HEK293 (cell line): ENCODE measurements around the gene ZFPL1.

ENCODE experiments used
- KLF10 ChIP-seq: fragments of 450-650 bp; IDR thresholded peaks from 2 replicates; pipeline ENCODE4 v1.5.1; 2018; ENCODE audit warnings: missing biosample characterization, mild to moderate bottlenecking, missing genetic modification characterization
- MEIS1 ChIP-seq: sonication (generic); formaldehyde crosslinking; IDR thresholded peaks from 2 replicates; pipeline ENCODE4 v1.8.1; 2022; ENCODE audit warnings: missing genetic modification reagents, mild to moderate bottlenecking, borderline replicate concordance
- PRDM1 ChIP-seq: fragments of 450-650 bp; formaldehyde crosslinking; IDR thresholded peaks from 2 replicates; pipeline ENCODE4; 2016; ENCODE audit warnings: missing biosample characterization, missing genetic modification characterization
- SETDB1 ChIP-seq: IDR thresholded peaks from one replicate; pipeline ENCODE4 v1.6.1; 2017; ENCODE audit warnings: mild to moderate bottlenecking, low read length, moderate library complexity, mixed read lengths; ENCODE audit not compliant: insufficient read length
- ZBTB20 ChIP-seq: fragments of 450-650 bp; formaldehyde crosslinking; IDR thresholded peaks from 2 replicates; pipeline ENCODE4 v1.5.1; 2016; ENCODE audit warnings: missing biosample characterization, missing genetic modification characterization
- ZEB2 ChIP-seq: fragments of 450-650 bp; formaldehyde crosslinking; IDR thresholded peaks from 2 replicates; pipeline ENCODE4 v1.5.1; 2016; ENCODE audit warnings: missing biosample characterization, missing genetic modification characterization
- ZNF10 ChIP-seq: fragments of 450-650 bp; formaldehyde crosslinking; IDR thresholded peaks from 2 replicates; pipeline ENCODE4 v1.5.1; 2017; ENCODE audit warnings: missing biosample characterization, missing genetic modification characterization
- ZNF132 ChIP-seq: fragments of 450-650 bp; formaldehyde crosslinking; IDR thresholded peaks from 2 replicates; pipeline ENCODE4 v1.5.1; 2017; ENCODE audit warnings: missing biosample characterization, missing genetic modification characterization, borderline replicate concordance
- ZNF146 ChIP-seq: fragments of 450-650 bp; formaldehyde crosslinking; IDR thresholded peaks from 2 replicates; pipeline ENCODE4 v1.5.1; 2016; ENCODE audit warnings: missing biosample characterization, missing genetic modification characterization
- ZNF16 ChIP-seq: fragments of 450-650 bp; formaldehyde crosslinking; IDR thresholded peaks from 2 replicates; pipeline ENCODE4 v1.5.1; 2016; ENCODE audit warnings: low read depth, missing biosample characterization, missing genetic modification characterization
- ZNF184 ChIP-seq: fragments of 450-650 bp; IDR thresholded peaks from 2 replicates; pipeline ENCODE4 v1.5.1; 2018; ENCODE audit warnings: missing biosample characterization, mild to moderate bottlenecking, missing genetic modification characterization
- ZNF2 ChIP-seq: fragments of 450-650 bp; formaldehyde crosslinking; IDR thresholded peaks from 2 replicates; pipeline ENCODE4 v1.5.1; 2016; ENCODE audit warnings: missing biosample characterization, missing genetic modification characterization
- ZNF223 ChIP-seq: fragments of 450-650 bp; formaldehyde crosslinking; IDR thresholded peaks from 2 replicates; pipeline ENCODE4 v1.5.1; 2016; ENCODE audit warnings: missing biosample characterization, missing genetic modification characterization
- ZNF248 ChIP-seq: fragments of 450-650 bp; formaldehyde crosslinking; IDR thresholded peaks from 2 replicates; pipeline ENCODE4 v1.5.1; 2017; ENCODE audit warnings: missing biosample characterization, missing genetic modification characterization
- ZNF302 ChIP-seq: fragments of 450-650 bp; formaldehyde crosslinking; IDR thresholded peaks from 2 replicates; pipeline ENCODE4 v1.5.1; 2016; ENCODE audit warnings: missing biosample characterization, missing genetic modification characterization, low read depth
- ZNF473 ChIP-seq: fragments of 450-650 bp; formaldehyde crosslinking; IDR thresholded peaks from 2 replicates; pipeline ENCODE4 v1.5.1; 2017; ENCODE audit warnings: missing biosample characterization, missing genetic modification characterization
- ZNF510 ChIP-seq: fragments of 450-650 bp; formaldehyde crosslinking; IDR thresholded peaks from 2 replicates; pipeline ENCODE4 v1.5.1; 2018; ENCODE audit warnings: mild to moderate bottlenecking, missing genetic modification characterization, missing biosample characterization; ENCODE audit not compliant: insufficient replicate concordance
- ZNF530 ChIP-seq: fragments of 450-650 bp; formaldehyde crosslinking; IDR thresholded peaks from 2 replicates; pipeline ENCODE4 v1.5.1; 2016; ENCODE audit warnings: low read depth, missing biosample characterization, missing genetic modification characterization
- ZNF600 ChIP-seq: fragments of 450-650 bp; formaldehyde crosslinking; IDR thresholded peaks from 2 replicates; pipeline ENCODE4 v1.5.1; 2016; ENCODE audit warnings: missing biosample characterization, missing genetic modification characterization
- ZNF747 ChIP-seq: fragments of 450-650 bp; formaldehyde crosslinking; IDR thresholded peaks from 2 replicates; pipeline ENCODE4 v1.5.1; 2016; ENCODE audit warnings: missing biosample characterization, missing genetic modification characterization
- ZNF776 ChIP-seq: fragments of 450-650 bp; formaldehyde crosslinking; IDR thresholded peaks from 2 replicates; pipeline ENCODE4 v1.5.0; 2017; ENCODE audit warnings: missing biosample characterization, missing genetic modification characterization, borderline replicate concordance
- TF ChIP-seq, protein P1 (sequence below): fragments of 450-650 bp; formaldehyde crosslinking; IDR thresholded peaks from 2 replicates; pipeline ENCODE4 v1.5.1; 2017; ENCODE audit warnings: missing biosample characterization, missing genetic modification characterization
- TF ChIP-seq, protein P2 (sequence below): fragments of 450-650 bp; formaldehyde crosslinking; IDR thresholded peaks from 2 replicates; pipeline ENCODE4 v1.5.1; 2016; ENCODE audit warnings: missing biosample characterization, missing genetic modification characterization
- TF ChIP-seq, protein P3 (sequence below): fragments of 450-650 bp; formaldehyde crosslinking; IDR thresholded peaks from 2 replicates; pipeline ENCODE4 v1.5.1; 2017; ENCODE audit warnings: missing biosample characterization, missing genetic modification characterization
- TF ChIP-seq, protein P4 (sequence below): fragments of 450-650 bp; formaldehyde crosslinking; IDR thresholded peaks from 2 replicates; pipeline ENCODE4 v1.5.1; 2016; ENCODE audit warnings: missing biosample characterization, missing genetic modification characterization
- TF ChIP-seq, protein P5 (sequence below): fragments of 450-650 bp; formaldehyde crosslinking; IDR thresholded peaks from 2 replicates; pipeline ENCODE4 v1.5.1; 2016; ENCODE audit warnings: missing biosample characterization, missing genetic modification characterization
- TF ChIP-seq, protein P6 (sequence below): fragments of 450-650 bp; formaldehyde crosslinking; IDR thresholded peaks from 2 replicates; pipeline ENCODE4 v1.5.1; 2016; ENCODE audit warnings: missing biosample characterization, missing genetic modification characterization
- TF ChIP-seq, protein P7 (sequence below): fragments of 450-650 bp; formaldehyde crosslinking; IDR thresholded peaks from 2 replicates; pipeline ENCODE4 v1.5.1; 2016; ENCODE audit warnings: missing biosample characterization, missing genetic modification characterization

Gene ZFPL1

DNA sequence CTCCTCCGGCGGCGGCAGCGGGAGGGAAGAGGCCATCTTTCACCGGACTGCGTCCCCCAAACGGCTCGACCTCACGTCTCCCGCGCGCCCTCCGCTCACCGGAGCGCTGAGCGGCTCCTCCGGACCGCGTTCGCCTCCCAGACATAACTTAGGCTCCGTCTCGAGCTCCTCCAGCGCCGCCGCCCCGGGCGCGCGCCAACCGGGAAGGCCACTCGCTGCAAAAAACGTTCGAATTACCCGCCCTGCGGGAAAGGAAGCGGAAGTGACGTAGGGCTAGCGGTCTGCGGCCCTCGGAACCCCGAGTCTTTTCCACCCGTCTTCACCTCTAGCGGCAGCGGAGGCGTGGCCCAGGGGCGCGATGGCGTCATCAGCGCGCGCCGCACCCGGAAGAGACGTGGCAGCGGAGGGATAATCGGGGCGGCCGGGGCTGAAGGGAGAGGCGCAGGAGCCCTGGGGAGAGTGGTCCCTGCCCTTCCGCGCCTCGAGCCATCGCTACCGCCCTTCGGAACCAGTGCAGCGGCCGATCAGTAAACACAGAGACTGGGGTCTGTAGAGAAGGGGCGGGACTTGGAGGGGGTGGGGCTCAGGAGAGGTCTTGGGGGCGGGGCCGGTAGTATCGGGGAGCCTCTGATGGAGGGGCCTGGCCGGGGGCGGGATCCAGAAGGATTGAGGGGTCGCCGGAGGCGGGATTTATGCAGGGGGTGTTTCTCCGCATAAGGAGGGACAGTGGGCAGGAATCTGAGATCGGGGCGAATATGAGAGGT is at the start of gene ZFPL1, which contains the start of gene CDCA5 (continued):
- TF ChIP-seq ZNF10 (tag by site-specific recombination) = no peak; the same call in 1 of the 2 replicates
- TF ChIP-seq KLF10 (tag by site-specific recombination) = peak; percentile 89
- TF ChIP-seq, protein P1, sequence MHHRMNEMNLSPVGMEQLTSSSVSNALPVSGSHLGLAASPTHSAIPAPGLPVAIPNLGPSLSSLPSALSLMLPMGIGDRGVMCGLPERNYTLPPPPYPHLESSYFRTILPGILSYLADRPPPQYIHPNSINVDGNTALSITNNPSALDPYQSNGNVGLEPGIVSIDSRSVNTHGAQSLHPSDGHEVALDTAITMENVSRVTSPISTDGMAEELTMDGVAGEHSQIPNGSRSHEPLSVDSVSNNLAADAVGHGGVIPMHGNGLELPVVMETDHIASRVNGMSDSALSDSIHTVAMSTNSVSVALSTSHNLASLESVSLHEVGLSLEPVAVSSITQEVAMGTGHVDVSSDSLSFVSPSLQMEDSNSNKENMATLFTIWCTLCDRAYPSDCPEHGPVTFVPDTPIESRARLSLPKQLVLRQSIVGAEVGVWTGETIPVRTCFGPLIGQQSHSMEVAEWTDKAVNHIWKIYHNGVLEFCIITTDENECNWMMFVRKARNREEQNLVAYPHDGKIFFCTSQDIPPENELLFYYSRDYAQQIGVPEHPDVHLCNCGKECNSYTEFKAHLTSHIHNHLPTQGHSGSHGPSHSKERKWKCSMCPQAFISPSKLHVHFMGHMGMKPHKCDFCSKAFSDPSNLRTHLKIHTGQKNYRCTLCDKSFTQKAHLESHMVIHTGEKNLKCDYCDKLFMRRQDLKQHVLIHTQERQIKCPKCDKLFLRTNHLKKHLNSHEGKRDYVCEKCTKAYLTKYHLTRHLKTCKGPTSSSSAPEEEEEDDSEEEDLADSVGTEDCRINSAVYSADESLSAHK (tag by site-specific recombination) = no peak
- TF ChIP-seq ZNF600 = no peak
- no peak for TF ChIP-seq ZNF776 (tag by site-specific recombination)
- TF ChIP-seq ZNF184 = no peak
- no peak for TF ChIP-seq ZNF530 (tag by site-specific recombination)
- TF ChIP-seq, protein P2, sequence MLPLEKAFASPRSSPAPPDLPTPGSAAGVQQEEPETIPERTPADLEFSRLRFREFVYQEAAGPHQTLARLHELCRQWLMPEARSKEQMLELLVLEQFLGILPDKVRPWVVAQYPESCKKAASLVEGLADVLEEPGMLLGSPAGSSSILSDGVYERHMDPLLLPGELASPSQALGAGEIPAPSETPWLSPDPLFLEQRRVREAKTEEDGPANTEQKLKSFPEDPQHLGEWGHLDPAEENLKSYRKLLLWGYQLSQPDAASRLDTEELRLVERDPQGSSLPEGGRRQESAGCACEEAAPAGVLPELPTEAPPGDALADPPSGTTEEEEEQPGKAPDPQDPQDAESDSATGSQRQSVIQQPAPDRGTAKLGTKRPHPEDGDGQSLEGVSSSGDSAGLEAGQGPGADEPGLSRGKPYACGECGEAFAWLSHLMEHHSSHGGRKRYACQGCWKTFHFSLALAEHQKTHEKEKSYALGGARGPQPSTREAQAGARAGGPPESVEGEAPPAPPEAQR = no peak
- TF ChIP-seq ZNF510 (tag by site-specific recombination) = no peak
- TF ChIP-seq ZNF2 = peak; percentile 73; the same call in 1 of the 2 replicates
- TF ChIP-seq, protein P3, sequence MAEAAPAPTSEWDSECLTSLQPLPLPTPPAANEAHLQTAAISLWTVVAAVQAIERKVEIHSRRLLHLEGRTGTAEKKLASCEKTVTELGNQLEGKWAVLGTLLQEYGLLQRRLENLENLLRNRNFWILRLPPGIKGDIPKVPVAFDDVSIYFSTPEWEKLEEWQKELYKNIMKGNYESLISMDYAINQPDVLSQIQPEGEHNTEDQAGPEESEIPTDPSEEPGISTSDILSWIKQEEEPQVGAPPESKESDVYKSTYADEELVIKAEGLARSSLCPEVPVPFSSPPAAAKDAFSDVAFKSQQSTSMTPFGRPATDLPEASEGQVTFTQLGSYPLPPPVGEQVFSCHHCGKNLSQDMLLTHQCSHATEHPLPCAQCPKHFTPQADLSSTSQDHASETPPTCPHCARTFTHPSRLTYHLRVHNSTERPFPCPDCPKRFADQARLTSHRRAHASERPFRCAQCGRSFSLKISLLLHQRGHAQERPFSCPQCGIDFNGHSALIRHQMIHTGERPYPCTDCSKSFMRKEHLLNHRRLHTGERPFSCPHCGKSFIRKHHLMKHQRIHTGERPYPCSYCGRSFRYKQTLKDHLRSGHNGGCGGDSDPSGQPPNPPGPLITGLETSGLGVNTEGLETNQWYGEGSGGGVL (tag by site-specific recombination) = no peak
- TF ChIP-seq, protein P4, sequence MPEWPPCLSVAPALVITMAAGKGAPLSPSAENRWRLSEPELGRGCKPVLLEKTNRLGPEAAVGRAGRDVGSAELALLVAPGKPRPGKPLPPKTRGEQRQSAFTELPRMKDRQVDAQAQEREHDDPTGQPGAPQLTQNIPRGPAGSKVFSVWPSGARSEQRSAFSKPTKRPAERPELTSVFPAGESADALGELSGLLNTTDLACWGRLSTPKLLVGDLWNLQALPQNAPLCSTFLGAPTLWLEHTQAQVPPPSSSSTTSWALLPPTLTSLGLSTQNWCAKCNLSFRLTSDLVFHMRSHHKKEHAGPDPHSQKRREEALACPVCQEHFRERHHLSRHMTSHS (tag by site-specific recombination) = no peak
- peak; percentile 81; the same call in 1 of the 2 replicates for TF ChIP-seq ZEB2
- no peak for TF ChIP-seq ZNF16 (tag by site-specific recombination)
- TF ChIP-seq ZNF302 = no peak
- TF ChIP-seq, protein P5, sequence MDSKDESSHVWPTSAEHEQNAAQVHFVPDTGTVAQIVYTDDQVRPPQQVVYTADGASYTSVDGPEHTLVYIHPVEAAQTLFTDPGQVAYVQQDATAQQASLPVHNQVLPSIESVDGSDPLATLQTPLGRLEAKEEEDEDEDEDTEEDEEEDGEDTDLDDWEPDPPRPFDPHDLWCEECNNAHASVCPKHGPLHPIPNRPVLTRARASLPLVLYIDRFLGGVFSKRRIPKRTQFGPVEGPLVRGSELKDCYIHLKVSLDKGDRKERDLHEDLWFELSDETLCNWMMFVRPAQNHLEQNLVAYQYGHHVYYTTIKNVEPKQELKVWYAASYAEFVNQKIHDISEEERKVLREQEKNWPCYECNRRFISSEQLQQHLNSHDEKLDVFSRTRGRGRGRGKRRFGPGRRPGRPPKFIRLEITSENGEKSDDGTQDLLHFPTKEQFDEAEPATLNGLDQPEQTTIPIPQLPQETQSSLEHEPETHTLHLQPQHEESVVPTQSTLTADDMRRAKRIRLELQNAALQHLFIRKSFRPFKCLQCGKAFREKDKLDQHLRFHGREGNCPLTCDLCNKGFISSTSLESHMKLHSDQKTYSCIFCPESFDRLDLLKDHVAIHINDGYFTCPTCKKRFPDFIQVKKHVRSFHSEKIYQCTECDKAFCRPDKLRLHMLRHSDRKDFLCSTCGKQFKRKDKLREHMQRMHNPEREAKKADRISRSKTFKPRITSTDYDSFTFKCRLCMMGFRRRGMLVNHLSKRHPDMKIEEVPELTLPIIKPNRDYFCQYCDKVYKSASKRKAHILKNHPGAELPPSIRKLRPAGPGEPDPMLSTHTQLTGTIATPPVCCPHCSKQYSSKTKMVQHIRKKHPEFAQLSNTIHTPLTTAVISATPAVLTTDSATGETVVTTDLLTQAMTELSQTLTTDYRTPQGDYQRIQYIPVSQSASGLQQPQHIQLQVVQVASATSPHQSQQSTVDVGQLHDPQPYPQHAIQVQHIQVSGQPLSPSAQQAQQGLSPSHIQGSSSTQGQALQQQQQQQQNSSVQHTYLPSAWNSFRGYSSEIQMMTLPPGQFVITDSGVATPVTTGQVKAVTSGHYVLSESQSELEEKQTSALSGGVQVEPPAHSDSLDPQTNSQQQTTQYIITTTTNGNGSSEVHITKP (tag by site-specific recombination) = no peak
- TF ChIP-seq SETDB1 = no peak
- TF ChIP-seq ZNF223 (tag by site-specific recombination) = no peak
- no peak for TF ChIP-seq ZNF248 (tag by site-specific recombination)
- no peak for TF ChIP-seq ZNF132 (tag by site-specific recombination)
- no peak for TF ChIP-seq ZNF146
- no peak for TF ChIP-seq ZNF473 (tag by site-specific recombination)
- TF ChIP-seq ZBTB20 (tag by site-specific recombination) = peak; percentile 74
- TF ChIP-seq MEIS1 (CRISPR knock-in tag) = no peak
- TF ChIP-seq, protein P6, sequence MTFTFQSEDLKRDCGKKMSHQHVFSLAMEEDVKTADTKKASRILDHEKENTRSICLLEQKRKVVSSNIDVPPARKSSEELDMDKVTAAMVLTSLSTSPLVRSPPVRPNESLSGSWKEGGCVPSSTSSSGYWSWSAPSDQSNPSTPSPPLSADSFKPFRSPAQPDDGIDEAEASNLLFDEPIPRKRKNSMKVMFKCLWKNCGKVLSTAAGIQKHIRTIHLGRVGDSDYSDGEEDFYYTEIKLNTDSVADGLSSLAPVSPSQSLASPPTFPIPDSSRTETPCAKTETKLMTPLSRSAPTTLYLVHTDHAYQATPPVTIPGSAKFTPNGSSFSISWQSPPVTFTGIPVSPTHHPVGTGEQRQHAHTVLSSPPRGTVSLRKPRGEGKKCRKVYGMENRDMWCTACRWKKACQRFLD (tag by site-specific recombination) = no peak
- TF ChIP-seq, protein P7, sequence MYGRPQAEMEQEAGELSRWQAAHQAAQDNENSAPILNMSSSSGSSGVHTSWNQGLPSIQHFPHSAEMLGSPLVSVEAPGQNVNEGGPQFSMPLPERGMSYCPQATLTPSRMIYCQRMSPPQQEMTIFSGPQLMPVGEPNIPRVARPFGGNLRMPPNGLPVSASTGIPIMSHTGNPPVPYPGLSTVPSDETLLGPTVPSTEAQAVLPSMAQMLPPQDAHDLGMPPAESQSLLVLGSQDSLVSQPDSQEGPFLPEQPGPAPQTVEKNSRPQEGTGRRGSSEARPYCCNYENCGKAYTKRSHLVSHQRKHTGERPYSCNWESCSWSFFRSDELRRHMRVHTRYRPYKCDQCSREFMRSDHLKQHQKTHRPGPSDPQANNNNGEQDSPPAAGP = peak; percentile 73
- no peak for TF ChIP-seq PRDM1 (tag by site-specific recombination)
- no peak for TF ChIP-seq ZNF747 (tag by site-specific recombination)
